Nephron (organoid): ENCODE results near the gene GPD1L.
"Not testable (repeated sequence)": the region's sequence is repeated elsewhere in the genome, so short reads cannot be mapped to it uniquely, and the experiment has no call there.

ENCODE experiments used
- H3K27ac Mint-ChIP-seq, 3 experiments: 2 replicates each; pipeline ENCODE4 v1.8.0; 2020; ENCODE audit warnings: mixed read lengths in 3 of 3, mild to moderate bottlenecking in 2 of 3, moderate library complexity in 1 of 3
- H3K27me3 Mint-ChIP-seq: 2 replicates; pipeline ENCODE4 v1.8.0; 2021; ENCODE audit warnings: low read depth, mild to moderate bottlenecking, moderate library complexity, mixed read lengths
- H3K36me3 Mint-ChIP-seq: 2 replicates; pipeline ENCODE4 v1.8.0; 2020; ENCODE audit warnings: low read depth, mixed read lengths
- H3K4me1 Mint-ChIP-seq: 2 replicates; pipeline ENCODE4 v1.8.0; 2020; ENCODE audit warnings: mixed read lengths
- H3K4me3 Mint-ChIP-seq, 3 experiments: 2 replicates each; pipeline ENCODE4 v1.8.0; 2020; ENCODE audit warnings: mild to moderate bottlenecking in 3 of 3, mixed read lengths in 3 of 3, moderate library complexity in 2 of 3
- H3K9me3 Mint-ChIP-seq: 2 replicates; pipeline ENCODE4 v1.8.0; 2020; ENCODE audit warnings: mixed read lengths
- CTCF ChIP-seq, 3 experiments: fragments of 200-600 bp; sonication (generic); IDR thresholded peaks; one replicate each; pipeline ENCODE4 v1.5.0; 2021; ENCODE audit warnings: antibody characterized with exemption in 3 of 3; ENCODE audit not compliant: unreplicated experiment in 3 of 3

Gene GPD1L

GRCh38 chr3:32098528-32098927, 7.9 kb upstream of the GPD1L start:
- Mint-ChIP-seq H3K9me3 (peaks cover 24% of the 10 kb centered on the region), H3K36me3 (peaks cover 8% of the 10 kb centered on the region), H3K27me3 (peaks cover 5% of the 10 kb centered on the region), H3K27ac (no peak overlapping the region), H3K4me3 (no peak overlapping the region), H3K4me1 (no peaks in the 10 kb centered on the region)
- TF ChIP-seq CTCF (IDR thresholded peaks at IDR 0.05; ENCODE audit: unreplicated experiment in 3 of 3): no peak

- Mint-ChIP-seq H3K36me3 (peaks cover 12% of the 10 kb centered on the region), H3K4me3 (no peak overlapping the region), H3K9me3 (peaks cover 34% of the 10 kb centered on the region), H3K27ac (no peak overlapping the region), H3K4me1 (no peaks in the 10 kb centered on the region), H3K27me3 (peaks cover 5% of the 10 kb centered on the region)
- no peak for TF ChIP-seq CTCF (IDR thresholded peaks at IDR 0.05; ENCODE audit: unreplicated experiment in 3 of 3)
These were observed 6.0 kb upstream of the GPD1L start for GRCh38 chr3:32100465-32100864.

- no peak overlapping the region for H3K27ac Mint-ChIP-seq
- H3K9me3 Mint-ChIP-seq: peaks cover 34% of the 10 kb centered on the region
- H3K4me3 Mint-ChIP-seq: no peak overlapping the region
- peaks cover 4% of the 10 kb centered on the region for H3K4me1 Mint-ChIP-seq
- H3K36me3 Mint-ChIP-seq: peaks cover 12% of the 10 kb centered on the region
- no peak for TF ChIP-seq CTCF (IDR thresholded peaks at IDR 0.05; ENCODE audit: unreplicated experiment in 3 of 3)
- H3K27me3 Mint-ChIP-seq: peaks cover 4% of the 10 kb centered on the region
These were observed 4.1 kb upstream of the GPD1L start for GRCh38 chr3:32102289-32102688.

GRCh38 chr3:32104492-32104891, 1.9 kb upstream of the GPD1L start:
- H3K27ac Mint-ChIP-seq: no peak overlapping the region
- peaks cover 10% of the 10 kb centered on the region for H3K27me3 Mint-ChIP-seq
- H3K4me3 Mint-ChIP-seq: no peak overlapping the region
- peaks cover 29% of the 10 kb centered on the region for H3K9me3 Mint-ChIP-seq
- H3K36me3 Mint-ChIP-seq: peaks cover 12% of the 10 kb centered on the region
- TF ChIP-seq CTCF (IDR thresholded peaks at IDR 0.05; ENCODE audit: unreplicated experiment in 3 of 3): no peak
- peaks cover 15% of the 10 kb centered on the region for H3K4me1 Mint-ChIP-seq

GRCh38 chr3:32105291-32106131, 909 bp upstream of the GPD1L start:
- Mint-ChIP-seq H3K27ac (peak overlapping the region in 2 of 3 experiments; percentile 72), H3K4me3 (peak overlapping the region; percentile 87 to 92 (median 89)), H3K27me3 (peaks cover 10% of the 10 kb centered on the region), H3K9me3 (peaks cover 28% of the 10 kb centered on the region), H3K4me1 (peaks cover 22% of the 10 kb centered on the region), H3K36me3 (peaks cover 12% of the 10 kb centered on the region)
- TF ChIP-seq CTCF (IDR thresholded peaks at IDR 0.05; ENCODE audit: unreplicated experiment in 3 of 3): no peak

- H3K9me3 Mint-ChIP-seq: peaks cover 15% of the 10 kb centered on the region
- H3K36me3 Mint-ChIP-seq: peaks cover 9% of the 10 kb centered on the region
- TF ChIP-seq CTCF (IDR thresholded peaks at IDR 0.05; ENCODE audit: unreplicated experiment in 3 of 3): no peak
- H3K27me3 Mint-ChIP-seq: peaks cover 10% of the 10 kb centered on the region
- H3K4me1 Mint-ChIP-seq: peaks cover 22% of the 10 kb centered on the region
- peak overlapping the region; percentile 87 to 96 (median 92) for H3K4me3 Mint-ChIP-seq
- peak overlapping the region in 2 of 3 experiments; percentile 28 to 60 for H3K27ac Mint-ChIP-seq
These were observed 526 bp downstream of the GPD1L start for GRCh38 chr3:32106929-32107362.

GRCh38 chr3:32108224-32108623, 1.8 kb downstream of the GPD1L start:
- H3K9me3 Mint-ChIP-seq, H3K27ac Mint-ChIP-seq, H3K36me3 Mint-ChIP-seq, H3K27me3 Mint-ChIP-seq: not testable (repeated sequence)
- Mint-ChIP-seq H3K4me1 (peaks cover 22% of the 10 kb centered on the region), H3K4me3 (peak overlapping the region; percentile 34 to 79 (median 73))
